GM12875 (cell line): ENCODE measurements around the gene PDCD2L.

Experiments used
- H3K4me3 ChIP-seq: one replicate; pipeline ENCODE4 v1.5.1; 2011; ENCODE audit warnings: low read depth, low read length, control low read depth
- TF ChIP-seq, protein P1 (sequence below): IDR thresholded peaks from 2 replicates; pipeline ENCODE4 v1.5.1; 2011; ENCODE audit warnings: low read depth, mild to moderate bottlenecking, control low read depth, inconsistent platforms, low read length, moderate library complexity, borderline replicate concordance; ENCODE audit not compliant: insufficient read depth

The PDCD2L gene

DNA sequence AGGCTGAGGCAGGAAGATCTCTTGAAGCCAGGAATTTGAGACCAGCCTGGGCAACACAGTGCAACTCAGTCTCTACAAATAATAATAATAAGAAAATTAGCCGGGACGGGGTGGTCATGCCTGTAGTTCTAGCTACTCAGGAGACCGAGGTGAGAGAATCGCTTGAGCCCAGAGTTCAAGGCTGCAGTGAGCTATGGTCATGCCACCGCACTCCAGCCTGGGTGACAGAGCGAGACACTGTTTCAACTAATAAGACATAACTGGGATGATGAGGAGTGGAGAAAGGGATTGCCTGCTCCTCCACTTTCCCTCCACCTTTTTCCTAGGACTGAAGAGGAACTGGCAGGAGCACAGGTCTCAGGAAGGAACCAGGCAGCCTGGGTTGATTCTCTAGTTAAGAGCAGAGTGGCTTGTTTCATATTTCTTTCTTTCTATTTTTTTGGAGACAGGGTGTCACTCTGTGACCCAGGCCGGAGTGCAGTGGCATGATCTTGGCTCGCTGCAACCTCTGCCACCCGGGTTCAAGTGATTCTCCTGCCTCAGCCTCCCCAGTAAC, 43.8 kb upstream of the PDCD2L start:
- no peak overlapping the region for H3K4me3 ChIP-seq
- TF ChIP-seq, protein P1, sequence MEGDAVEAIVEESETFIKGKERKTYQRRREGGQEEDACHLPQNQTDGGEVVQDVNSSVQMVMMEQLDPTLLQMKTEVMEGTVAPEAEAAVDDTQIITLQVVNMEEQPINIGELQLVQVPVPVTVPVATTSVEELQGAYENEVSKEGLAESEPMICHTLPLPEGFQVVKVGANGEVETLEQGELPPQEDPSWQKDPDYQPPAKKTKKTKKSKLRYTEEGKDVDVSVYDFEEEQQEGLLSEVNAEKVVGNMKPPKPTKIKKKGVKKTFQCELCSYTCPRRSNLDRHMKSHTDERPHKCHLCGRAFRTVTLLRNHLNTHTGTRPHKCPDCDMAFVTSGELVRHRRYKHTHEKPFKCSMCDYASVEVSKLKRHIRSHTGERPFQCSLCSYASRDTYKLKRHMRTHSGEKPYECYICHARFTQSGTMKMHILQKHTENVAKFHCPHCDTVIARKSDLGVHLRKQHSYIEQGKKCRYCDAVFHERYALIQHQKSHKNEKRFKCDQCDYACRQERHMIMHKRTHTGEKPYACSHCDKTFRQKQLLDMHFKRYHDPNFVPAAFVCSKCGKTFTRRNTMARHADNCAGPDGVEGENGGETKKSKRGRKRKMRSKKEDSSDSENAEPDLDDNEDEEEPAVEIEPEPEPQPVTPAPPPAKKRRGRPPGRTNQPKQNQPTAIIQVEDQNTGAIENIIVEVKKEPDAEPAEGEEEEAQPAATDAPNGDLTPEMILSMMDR = no peak

DNA sequence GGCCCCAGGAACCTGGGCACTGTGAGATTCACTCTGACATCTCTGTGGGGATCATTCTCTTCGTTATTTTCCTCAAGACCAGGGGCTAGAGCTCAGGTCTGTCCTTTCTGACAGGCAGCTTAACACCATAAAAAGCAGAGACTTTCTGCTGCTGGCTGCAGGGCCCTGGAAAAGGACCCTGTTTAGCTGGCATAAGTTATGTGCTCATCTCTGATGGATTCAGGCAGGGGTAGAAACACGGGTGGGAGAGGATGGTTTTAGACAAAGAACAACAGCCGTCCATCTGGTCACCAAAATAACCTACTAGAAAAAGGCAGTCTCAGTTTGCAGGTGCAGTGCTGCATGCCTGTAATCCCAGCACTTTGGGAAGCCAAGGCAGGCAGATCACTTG, 41.5 kb upstream of the PDCD2L start:
- TF ChIP-seq, protein P1 = no peak
- H3K4me3 ChIP-seq = no peak overlapping the region

- H3K4me3 ChIP-seq = no peak overlapping the region
- TF ChIP-seq, protein P1 = no peak
These were observed 41.1 kb upstream of the PDCD2L start for GRCh38 chr19:34363094-34363493.

DNA sequence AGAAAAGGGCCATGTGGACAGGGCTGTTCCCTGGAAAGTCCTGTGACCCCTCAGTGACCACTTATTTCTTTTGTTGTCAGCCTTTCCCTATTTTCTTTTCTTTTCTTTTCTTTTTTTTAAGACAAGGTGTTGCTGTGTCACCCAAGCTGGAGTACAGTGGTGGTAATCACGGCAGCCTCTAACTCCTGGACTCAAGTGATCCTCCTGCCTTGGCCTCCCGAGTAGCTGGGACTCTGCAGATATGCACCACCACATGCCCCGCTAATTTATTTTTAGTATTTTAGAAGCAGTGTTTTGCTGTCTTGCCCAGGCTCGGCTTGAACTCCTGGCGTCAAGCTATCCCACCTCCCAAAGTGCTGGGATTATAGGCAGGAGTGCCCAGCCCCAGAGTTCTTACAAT, 40.3 kb upstream of the PDCD2L start:
- TF ChIP-seq, protein P1 = no peak
- H3K4me3 ChIP-seq = no peak overlapping the region

DNA sequence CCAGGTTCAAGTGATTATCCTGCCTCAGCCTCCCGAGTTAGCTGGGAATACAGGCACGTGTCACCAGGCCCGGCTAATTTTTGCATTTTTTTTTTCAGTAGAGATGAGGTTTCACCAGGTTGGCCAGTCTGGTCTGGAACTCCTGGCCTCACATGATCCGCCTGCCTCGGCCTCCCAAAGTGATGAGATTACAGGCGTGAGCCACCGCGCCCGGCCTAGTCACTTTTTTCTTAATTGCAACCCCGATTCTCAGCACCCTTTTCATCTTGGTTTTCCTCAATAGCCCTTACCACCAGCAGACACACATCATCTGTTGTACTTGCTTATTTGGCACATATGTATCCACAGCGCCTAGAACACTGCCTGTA, 39.8 kb upstream of the PDCD2L start:
- H3K4me3 ChIP-seq = peak overlapping the region; percentile 78
- TF ChIP-seq, protein P1 = no peak

GRCh38 chr19:34364830-34365462, 39.3 kb upstream of the PDCD2L start, which contains the start of gene GPI:
Gene GPI, plus strand, starts transcription at chr19:34365196. Its CDS starts 71 bp downstream, at chr19:34365267.
- TF ChIP-seq, protein P1 = no peak
- peak within 1 kb of the TSS; percentile 78 for H3K4me3 ChIP-seq

DNA sequence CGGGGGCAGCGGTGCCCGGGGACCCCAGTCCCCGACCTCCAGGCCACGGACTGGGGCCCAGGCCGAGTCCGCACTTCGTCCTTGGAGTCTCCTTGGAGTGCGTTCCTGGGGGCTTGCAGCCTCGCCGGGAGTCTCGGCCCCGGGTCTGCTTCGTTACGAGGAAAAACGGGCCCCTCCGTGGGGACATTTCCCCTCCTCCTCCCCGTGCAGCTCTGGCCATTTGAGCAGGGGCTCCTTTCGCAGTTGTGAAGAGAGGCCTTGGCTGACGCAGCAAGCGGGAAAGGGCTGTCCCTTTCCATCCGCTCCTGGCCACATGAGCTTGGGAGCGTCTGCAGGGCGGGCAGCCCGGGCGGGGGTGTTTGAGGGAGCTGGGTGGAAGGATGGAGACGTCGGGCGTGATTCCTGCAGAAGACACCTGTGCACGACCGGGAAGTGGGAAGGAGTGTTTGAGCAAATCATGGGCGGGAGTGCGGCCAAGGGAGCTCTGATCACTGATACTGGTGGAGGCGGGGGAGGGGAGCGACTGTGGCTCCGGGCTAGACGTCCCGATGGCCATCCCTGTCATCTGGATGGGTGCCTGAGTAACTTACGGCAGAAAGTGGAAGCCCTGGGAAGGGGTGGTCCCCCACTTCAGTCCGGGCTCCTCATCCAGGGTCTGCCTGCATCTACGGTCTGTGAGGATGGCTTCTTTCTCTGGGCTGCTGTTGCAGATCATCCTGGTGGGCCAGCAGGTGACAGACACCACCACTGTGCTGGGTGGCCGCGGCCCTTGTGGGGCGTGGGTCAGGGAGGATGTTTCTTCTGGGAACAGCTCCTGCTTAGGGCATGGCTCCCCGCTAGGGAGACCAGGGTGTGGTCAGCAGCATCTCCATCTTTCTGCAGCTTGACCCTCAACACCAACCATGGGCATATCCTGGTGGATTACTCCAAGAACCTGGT, 38.5 kb upstream of the PDCD2L start:
- peak overlapping the region; percentile 78 for H3K4me3 ChIP-seq
- TF ChIP-seq, protein P1 = no peak
